ENCODE measurements around the gene SOAT1.

The SOAT1 gene

GRCh38 chr1:179321533-179322216 lies 28.1 kb downstream of the SOAT1 start:
- no peak for DNase-seq (ENCODE audit: low spot score)
- TF ChIP-seq CTCF (IDR thresholded peaks at IDR 0.05; ENCODE audit: extremely low read depth, missing control alignments) = no peak

DNA sequence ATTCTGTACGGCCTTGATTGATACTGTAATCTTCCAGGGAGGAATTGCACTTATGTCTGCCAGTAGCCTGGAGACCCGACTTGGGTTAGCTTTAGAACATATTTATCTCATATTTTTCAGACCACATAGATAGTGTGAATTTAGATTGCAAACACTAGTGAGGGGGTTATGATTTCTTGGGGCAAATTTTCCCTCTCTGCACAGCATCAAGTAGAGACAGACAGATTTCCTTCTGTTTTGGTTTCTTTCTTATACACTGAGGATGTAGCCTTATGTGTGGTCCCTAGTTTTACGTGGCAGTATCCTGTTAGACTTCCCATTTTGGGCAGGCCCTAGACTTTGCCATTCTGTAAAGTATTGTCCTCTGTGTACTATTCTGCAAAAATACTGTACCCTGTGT lies 29.0 kb downstream of the SOAT1 start:
- no peak for TF ChIP-seq CTCF (IDR thresholded peaks at IDR 0.05; ENCODE audit: extremely low read depth, missing control alignments)
- no peak for DNase-seq (ENCODE audit: low spot score)

DNA sequence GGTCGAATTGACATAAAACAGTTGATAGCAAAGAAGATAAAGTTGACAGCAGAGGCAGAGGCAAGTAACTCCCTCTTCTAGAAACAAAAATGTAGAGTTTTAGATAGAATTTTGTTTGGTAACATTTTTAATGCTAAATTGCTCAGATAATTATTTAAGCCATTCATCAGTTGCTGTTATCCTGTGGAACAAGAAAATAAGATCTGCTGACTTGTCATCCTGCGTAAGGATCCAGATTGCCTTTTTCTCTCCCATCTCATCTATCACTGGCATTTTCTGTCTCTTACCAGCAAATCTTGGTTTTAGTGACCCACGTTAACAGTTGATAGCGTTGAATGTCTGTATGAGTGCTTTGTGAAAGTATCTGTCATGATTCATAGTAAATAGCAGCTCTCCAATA lies 29.8 kb downstream of the SOAT1 start:
- DNase-seq (ENCODE audit: low spot score) = no peak
- no peak for TF ChIP-seq CTCF (IDR thresholded peaks at IDR 0.05; ENCODE audit: extremely low read depth, missing control alignments)

GRCh38 chr1:179325836-179326235 lies 32.2 kb downstream of the SOAT1 start:
- DNase-seq (ENCODE audit: low spot score) = no peak
- no peak for TF ChIP-seq CTCF (IDR thresholded peaks at IDR 0.05; ENCODE audit: extremely low read depth, missing control alignments)

- no peak for DNase-seq (ENCODE audit: low spot score)
- TF ChIP-seq CTCF (IDR thresholded peaks at IDR 0.05; ENCODE audit: extremely low read depth, missing control alignments) = no peak
Measured at GRCh38 chr1:179326746-179327145, 33.1 kb downstream of the SOAT1 start.

GRCh38 chr1:179327196-179327595 lies 33.6 kb downstream of the SOAT1 start:
- no peak for TF ChIP-seq CTCF (IDR thresholded peaks at IDR 0.05; ENCODE audit: extremely low read depth, missing control alignments)
- DNase-seq (ENCODE audit: low spot score) = no peak

- no peak for DNase-seq (ENCODE audit: low spot score)
Measured at GRCh38 chr1:179327679-179328078, 34.1 kb downstream of the SOAT1 start.

More at GRCh38 chr1:179327679-179328078, 34.1 kb downstream of the SOAT1 start:
- no peak for TF ChIP-seq CTCF (IDR thresholded peaks at IDR 0.05; ENCODE audit: extremely low read depth, missing control alignments)
